GM18511 (cell line): ENCODE measurements around the gene PARD3B.

Source experiments
- ATAC-seq: cut with Tn5 transposase; IDR thresholded peaks from one replicate; pipeline ENCODE4 v1.9.1; 2021; ENCODE audit warnings: mild to moderate bottlenecking, moderate library complexity; ENCODE audit not compliant: unreplicated experiment

Gene PARD3B

DNA sequence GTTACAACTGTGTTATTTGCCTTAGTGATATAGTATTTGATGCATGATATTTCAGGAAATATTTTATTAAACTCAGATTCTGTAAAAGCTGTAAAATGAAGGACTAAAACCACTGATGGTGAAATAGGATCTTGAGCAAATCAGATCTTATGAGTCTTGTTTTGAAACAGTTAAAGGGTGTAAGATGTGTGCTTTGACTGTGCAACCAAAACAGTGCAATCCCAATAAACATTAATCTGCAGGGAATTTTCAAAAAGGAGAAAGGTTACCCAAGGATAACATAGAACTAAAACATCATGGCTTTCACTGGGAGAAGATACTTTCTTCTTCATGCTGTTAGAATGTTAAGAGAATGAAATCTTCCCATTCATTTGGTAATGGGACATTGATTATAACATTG lies 378.7 kb downstream of the PARD3B start:
- no peak for ATAC-seq

DNA sequence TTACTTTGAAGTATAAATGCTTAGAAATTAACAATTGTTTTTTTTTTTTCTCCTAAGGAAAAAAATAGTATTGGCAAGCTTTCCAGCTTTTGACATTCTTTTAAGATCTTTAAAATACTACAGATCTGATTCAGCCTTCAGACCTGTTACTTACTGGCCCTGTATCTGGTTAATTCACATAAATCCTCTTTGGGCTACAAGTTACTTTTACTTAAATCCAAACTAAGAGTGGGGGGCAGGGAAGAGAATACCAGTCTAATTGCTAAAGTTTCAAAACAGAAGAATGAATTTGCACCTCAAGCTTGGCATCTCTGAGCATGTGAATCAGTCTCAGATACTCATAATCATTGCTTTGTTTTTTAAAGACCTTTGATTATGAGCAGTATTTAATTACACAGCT lies 386.3 kb downstream of the PARD3B start:
- ATAC-seq = no peak

- no peak for ATAC-seq
Measured at GRCh38 chr2:204933735-204934374, 388.6 kb downstream of the PARD3B start.

DNA sequence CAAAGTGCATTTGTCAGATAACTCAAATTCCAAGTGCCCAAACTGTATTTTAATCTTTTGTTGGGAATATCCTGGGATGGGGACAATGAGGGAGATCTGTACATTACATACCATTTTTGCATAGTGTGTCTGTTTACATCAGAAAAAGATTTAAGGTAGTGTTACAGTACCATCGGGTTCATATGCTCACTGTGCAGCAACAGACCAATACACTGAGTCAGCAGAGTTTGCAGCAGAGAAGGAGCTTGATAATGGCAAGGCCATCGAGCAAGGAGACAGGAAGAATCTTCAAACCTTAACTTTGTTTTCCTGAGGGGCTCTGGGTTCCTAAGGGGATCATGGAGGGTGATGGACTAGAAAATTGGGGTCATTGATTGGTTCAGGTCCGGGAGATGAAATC lies 399.7 kb downstream of the PARD3B start:
- ATAC-seq = no peak

DNA sequence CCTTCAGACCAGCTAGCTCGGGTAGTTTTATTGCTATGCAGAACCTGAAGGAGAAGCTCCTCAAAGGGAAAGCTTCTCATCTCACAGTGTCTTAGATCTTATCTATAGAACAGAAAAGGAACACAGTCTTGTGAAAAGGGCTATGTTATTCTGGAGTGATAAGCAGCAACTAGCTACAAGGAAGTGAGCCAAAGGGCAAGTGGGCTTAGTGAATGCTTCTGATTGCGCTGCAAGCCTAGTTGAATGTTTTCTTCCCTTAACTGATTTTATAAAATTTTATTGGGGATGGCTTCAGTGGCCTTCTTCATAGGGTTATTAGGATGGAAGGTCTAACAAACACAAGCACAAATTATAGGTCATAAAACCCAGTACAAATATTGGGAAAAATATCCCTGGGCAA lies 400.1 kb downstream of the PARD3B start:
- no peak for ATAC-seq

- no peak for ATAC-seq
Measured at GRCh38 chr2:204946892-204947291, 401.6 kb downstream of the PARD3B start.

DNA sequence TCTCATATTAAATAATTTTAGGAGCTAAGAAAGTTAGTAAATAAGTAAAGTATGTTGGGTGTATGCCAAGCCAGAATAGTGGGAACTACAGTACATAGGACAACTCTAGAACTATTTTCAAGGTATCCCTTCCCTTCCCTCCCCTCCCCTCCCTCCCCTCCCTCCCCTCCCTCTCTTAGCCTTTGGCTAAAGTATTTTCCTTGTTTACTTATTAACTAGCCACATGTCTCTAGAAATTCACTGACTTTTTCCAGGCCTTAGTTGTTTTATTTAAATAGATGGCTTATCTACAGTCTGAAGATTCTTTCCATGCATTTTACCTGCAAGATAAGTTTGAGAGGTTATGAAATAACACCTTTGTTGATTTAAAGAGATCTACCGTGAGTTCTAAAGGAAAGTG lies 402.1 kb downstream of the PARD3B start:
- no peak for ATAC-seq

DNA sequence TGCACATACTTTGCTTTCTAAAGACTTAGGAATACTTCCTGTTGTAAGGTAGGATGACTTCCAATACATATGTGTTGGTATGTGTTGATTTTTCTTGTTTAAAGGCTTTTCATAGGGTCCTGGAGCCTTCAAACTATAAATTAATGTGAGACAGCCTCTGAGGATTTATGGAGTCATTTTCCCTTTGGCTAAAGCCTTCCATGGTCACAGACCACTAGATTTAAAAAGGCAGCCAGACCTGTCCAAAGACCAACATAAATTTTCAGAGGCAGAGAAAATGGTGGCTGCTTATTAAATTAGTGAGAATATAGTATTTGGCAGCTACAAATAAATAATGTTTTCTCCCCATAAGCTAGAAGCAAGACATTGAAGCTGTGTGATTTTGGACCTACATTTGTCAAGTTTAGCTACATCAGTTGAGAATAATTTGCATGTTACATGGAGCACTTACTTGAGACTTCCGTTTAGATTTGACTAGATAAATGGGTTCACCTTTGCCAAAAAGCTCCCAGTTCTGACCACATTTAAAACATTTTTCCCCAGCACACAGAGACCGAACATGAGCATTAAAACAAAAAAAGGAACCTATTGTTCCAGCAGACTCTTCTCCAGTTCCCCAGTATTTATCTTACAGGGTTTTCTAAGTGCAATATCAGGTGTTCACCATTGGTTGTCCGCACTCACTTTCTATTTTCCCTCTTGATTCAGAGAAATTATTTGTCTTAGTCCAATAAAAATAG lies 402.9 kb downstream of the PARD3B start:
- no peak for ATAC-seq

DNA sequence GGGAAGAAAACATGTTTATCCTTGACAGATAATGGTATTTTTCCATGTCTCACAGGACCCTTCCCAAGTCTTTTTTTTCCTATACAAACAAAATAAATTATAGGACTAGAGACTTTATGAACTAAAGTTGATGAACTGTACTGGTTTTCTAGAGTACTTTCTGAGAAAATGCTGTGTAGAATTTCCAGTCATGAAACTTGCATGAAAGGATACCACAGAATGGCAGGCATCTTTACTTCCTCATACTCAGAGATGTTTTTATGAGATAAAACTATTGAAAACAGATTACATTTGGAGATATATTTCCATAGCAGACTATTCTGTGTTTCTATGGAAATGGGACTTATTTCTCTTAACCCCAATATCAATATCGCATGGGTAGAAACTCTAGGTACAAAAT lies 403.5 kb downstream of the PARD3B start:
- no peak for ATAC-seq

- ATAC-seq = no peak
Measured at GRCh38 chr2:204950695-204951346, 405.5 kb downstream of the PARD3B start.

DNA sequence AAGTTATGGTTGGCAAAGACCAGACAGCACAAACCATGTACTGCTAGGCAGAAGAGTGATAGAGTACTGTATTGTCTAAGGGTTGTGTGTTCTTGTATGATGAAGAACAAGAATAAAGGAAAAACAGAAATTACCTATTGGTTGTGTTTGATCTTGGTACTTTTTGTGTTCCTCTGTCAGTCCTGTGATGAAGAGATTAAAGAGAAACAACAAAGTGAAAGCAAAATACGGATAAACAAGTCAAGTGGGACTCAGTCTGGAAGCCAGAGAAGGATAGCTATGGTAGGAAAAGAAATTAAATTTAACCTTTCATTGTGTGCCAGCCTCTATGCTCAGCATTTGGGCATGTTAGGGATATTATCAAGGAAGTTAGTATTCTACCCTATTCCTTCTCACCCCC lies 413.1 kb downstream of the PARD3B start:
- ATAC-seq = no peak

DNA sequence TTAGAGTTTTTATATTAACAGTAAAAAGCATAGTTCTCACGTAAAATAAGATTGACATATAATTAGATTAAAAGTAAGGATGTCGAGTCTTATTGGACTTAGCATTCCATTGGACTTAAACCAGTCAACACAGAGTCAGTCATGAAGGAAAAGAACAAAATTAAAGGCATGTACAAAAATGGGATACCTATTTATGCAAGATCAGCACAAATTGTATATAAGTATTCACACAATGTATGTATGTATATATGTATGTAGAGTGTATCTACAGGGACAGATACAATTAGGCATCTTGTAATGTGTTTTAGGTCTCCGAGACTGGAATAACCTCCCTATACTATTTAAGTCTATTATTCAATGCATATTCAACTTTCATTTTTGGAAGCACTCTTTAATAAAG lies 419.1 kb downstream of the PARD3B start:
- no peak for ATAC-seq

- no peak for ATAC-seq
Measured at GRCh38 chr2:204966245-204966644, 421.0 kb downstream of the PARD3B start.

DNA sequence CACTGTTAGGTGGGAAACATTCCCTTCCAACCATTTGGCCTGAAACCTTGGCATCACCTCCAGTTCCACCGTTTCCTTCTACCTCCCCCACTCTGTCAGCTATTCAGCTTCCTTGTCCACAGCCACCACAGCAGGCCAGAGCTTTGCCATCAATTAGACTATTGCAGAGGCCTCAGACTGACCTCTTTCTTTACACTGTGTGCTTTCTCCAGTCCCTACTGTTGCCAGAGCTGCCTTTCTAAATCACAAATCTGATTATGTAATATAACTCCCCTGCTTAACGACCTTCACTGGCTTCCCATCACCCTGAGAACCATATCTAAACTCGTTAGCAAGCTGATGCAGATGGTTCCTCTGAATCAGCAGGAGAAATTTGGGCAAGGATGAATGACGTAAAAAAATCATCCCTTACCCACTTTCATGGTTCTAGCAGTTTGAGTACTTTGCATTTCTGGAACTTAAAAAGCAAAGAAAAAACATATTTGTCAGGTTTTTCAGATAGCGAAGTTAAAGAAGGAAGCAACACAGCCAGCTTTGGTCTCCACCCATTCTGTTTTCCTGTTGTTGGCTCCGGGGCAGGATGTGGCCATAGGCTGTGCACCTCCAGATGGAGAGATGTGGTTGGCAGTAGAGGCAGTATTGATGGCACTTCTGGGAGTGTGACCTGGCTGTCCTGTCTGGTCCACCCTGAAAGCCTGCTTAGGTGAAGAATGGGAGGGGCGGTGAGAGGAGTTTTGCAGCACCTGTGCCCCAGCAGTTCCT lies 422.1 kb downstream of the PARD3B start:
- no peak for ATAC-seq

DNA sequence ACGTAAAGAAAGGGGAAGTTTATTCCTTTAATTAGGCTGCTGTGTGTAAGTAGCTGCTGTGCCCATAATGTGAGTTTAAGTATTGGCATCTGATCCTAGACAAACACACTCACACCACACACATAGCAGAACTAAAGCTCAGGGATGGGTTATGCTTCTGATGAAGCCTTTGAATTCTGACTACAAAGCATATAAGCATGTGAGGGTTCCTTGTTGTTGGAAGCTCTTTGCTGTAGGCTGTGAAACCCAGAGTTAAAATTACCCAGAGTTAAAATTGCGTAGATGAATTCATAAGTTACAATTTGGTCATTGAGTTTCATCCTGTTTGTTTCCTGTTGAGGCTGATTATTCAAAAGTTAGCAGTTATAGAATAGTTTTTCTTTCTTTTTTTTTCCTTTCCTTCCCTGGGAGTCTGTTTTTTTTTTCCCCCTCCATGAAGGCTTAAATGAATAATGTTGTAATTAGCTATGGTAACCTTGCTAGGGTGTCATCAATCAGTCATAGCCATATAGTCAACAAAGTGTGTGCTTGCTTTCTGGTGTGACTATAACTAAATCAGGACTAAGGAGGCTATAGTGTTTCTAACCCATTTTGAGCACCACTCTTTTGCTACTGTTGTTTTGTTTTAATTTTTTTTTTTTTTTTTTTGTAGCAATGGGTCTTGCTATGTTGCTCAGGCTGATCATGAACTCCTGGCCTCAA lies 426.1 kb downstream of the PARD3B start:
- ATAC-seq = no peak

GRCh38 chr2:204972161-204972560 lies 426.9 kb downstream of the PARD3B start:
- no peak for ATAC-seq

DNA sequence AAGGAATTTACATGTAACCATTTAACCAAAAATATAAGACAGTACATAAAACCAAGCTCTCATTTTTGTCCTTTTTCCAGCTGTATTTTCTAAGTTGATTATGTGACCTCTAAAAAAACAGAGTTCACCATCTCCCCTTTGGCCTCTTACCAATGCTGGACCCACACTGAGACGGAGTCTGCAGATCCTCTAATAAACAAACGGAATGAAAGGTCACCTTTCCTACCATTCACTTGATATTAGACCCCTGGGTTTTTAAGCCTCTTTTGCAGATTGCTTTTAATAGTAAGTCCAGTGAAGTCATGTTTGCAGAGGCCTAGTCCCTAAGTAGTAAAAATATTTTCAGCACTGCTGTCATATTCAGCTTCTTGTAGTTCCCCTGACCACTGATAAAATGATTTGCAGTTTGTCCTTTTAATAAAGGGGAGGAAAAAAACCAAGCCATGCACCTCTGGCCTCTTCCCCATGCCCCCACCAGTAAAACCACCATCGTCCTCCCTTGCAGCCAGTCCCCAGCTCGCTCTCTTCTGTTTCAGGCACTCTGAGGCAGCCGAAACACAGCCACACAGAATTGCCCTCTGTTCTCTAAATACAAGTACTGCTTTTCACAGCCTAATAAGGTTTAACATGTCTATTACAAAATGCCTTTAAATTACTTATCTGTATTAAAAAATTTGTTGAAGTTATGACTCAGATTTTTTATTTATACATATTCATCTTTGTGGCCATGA lies 427.5 kb downstream of the PARD3B start:
- no peak for ATAC-seq

DNA sequence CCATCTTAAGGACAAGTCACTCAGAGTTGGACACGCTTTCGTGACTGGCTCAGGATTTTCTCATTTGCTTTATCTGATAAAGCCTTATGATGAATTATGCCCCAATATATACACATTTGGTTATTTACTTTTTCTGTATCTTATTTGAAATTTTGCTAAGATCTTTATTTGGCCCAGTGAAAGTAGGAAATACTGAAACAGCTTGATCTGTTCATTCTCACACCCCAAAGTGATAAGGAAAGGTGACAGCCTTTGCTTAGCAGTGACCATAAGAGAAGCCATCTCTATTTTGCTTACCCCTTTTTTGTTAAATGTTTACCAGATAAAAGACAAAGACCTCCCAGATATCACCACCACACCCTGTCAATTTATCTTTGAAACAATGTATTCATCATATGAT lies 428.3 kb downstream of the PARD3B start:
- no peak for ATAC-seq

- ATAC-seq = no peak
Measured at GRCh38 chr2:204974487-204974886, 429.2 kb downstream of the PARD3B start.

- no peak for ATAC-seq
Measured at GRCh38 chr2:204977914-204978313, 432.6 kb downstream of the PARD3B start.
